GM12872 (cell line): ENCODE measurements around the gene PCDHGC4.

Experiments used
- CTCF ChIP-seq: IDR thresholded peaks from 3 replicates; pipeline ENCODE4 v1.5.1; 2011; ENCODE audit warnings: low read depth, mild to moderate bottlenecking, low read length, moderate library complexity; ENCODE audit not compliant: insufficient read depth

The PCDHGC4 gene

GRCh38 chr5:141484641-141485311 lies at the start of gene PCDHGC4:
TSS of gene PCDHGC4 (plus strand) at chr5:141485030. CDS start at chr5:141485174, 144 bp downstream.
- no peak for TF ChIP-seq CTCF

GRCh38 chr5:141437221-141437620 lies 47.6 kb upstream of the PCDHGC4 start:
- TF ChIP-seq CTCF, result no peak

- TF ChIP-seq CTCF, result no peak
Observed at GRCh38 chr5:141439411-141440141, 45.3 kb upstream of the PCDHGC4 start.

- TF ChIP-seq CTCF, result no peak
Observed at GRCh38 chr5:141440341-141440740, 44.5 kb upstream of the PCDHGC4 start.

- no peak for TF ChIP-seq CTCF
Observed at GRCh38 chr5:141441571-141442170, 43.2 kb upstream of the PCDHGC4 start.

- TF ChIP-seq CTCF, result no peak
Observed at GRCh38 chr5:141465351-141465750, 19.5 kb upstream of the PCDHGC4 start.

- peak; percentile 63 for TF ChIP-seq CTCF
Observed at GRCh38 chr5:141475625-141476131, 9.2 kb upstream of the PCDHGC4 start, which contains the start of gene PCDHGC3. TSS of gene PCDHGC3 (plus strand) at chr5:141475966. CDS start at chr5:141476117, 151 bp downstream.
